HCT116 (cell line): ENCODE data around the gene CNPY1. TPM values are rescaled to one million over a fixed set of nuclear protein-coding genes. Genes with fewer than 3 reads are reported as not detected.

Experiments used
- ATAC-seq: fragments of 200-7000 bp; cut with Tn5 transposase; 2 replicates; pipeline ENCODE4 v1.9.1; 2020; ENCODE audit warnings: mild to moderate bottlenecking, moderate library complexity
- BruUV-seq: library from RNA; stranded (reverse); fragments of 400-500 nt; replicated peaks from 2 replicates; lab custom pipeline; 2021; lab: Mats Ljungman, UMichigan
- CTCF ChIA-PET: fragments of 300-600 bp; sonication (Branson Sonifier 250); formaldehyde crosslinking; loops from one replicate; lab custom pipeline; 2021; ENCODE audit warnings: antibody characterized with exemption; lab: Charles Lee
- POLR2A ChIA-PET: fragments of 300-600, 350-600 bp; sonication (Branson Sonifier 250); formaldehyde crosslinking; loops from one replicate; lab custom pipeline; 2021; ENCODE audit warnings: antibody characterized with exemption; lab: Charles Lee
- RAD21 ChIA-PET, 2 experiments: fragments of 300-600 bp; sonication (Branson Sonifier 250); formaldehyde crosslinking; loops; one replicate each; lab custom pipeline; 2023; ENCODE audit warnings: low total read pairs in 2 of 2; ENCODE audit not compliant: uncharacterized antibody in 2 of 2, unreplicated experiment in 2 of 2, low non-redundant PET in 1 of 2; lab: Charles Lee
- DNase-seq: peaks from one replicate; pipeline ENCODE4 v3.0.0-alpha.2; 2010; ENCODE audit warnings: low read depth, low spot score
- H2AFZ ChIP-seq: fragments of 200-600 bp; shearing (Covaris generic), sonication (generic); 2 replicates; pipeline ENCODE4 v1.6.1; 2017; ENCODE audit warnings: low read depth, mixed run types, mixed read lengths, antibody characterized with exemption, low read length; ENCODE audit not compliant: poor library complexity, severe bottlenecking
- H3K27ac ChIP-seq: 2 replicates; pipeline ENCODE4 v1.5.1; 2012; ENCODE audit warnings: low read depth, low read length
- H3K27me3 ChIP-seq: fragments of 200-600 bp; sonication (generic); 2 replicates; pipeline ENCODE4 v1.6.1; 2016; ENCODE audit warnings: mixed run types, low read length, mixed read lengths; ENCODE audit not compliant: insufficient read depth
- H3K36me3 ChIP-seq, 2 experiments: fragments of 200-500 bp in 1 of 2; fragments of 200-600 bp in 1 of 2; sonication (Bioruptor generic) in 1 of 2; sonication (generic) in 1 of 2; 2 replicates each; pipeline versions ENCODE4 v1.5.1 to v1.6.1; 2014 to 2016; ENCODE audit warnings: low read length in 2 of 2, inconsistent platforms in 1 of 2, mixed read lengths in 1 of 2, mixed run types in 1 of 2; ENCODE audit not compliant: insufficient read depth in 2 of 2, control insufficient read depth in 1 of 2
- H3K4me1 ChIP-seq, 2 experiments: fragments of 200-600 bp in 1 of 2; sonication (generic) in 1 of 2; 2 replicates each; pipeline versions ENCODE4 v1.5.1 to v1.6.1; 2012 to 2017; ENCODE audit warnings: low read length in 2 of 2, inconsistent platforms in 1 of 2, mild to moderate bottlenecking in 1 of 2, mixed read lengths in 1 of 2, mixed run types in 1 of 2, moderate library complexity in 1 of 2; ENCODE audit not compliant: insufficient read depth in 2 of 2, control insufficient read depth in 1 of 2
- H3K4me2 ChIP-seq: fragments of 200-600 bp; sonication (generic); 2 replicates; pipeline ENCODE4 v1.6.1; 2017; ENCODE audit warnings: mixed run types, low read length, mixed read lengths
- H3K4me3 ChIP-seq, 2 experiments: fragments of 200-600 bp in 1 of 2; sonication (generic) in 1 of 2; replicated peaks in 1 of 2; 2 replicates each; pipeline ENCODE4 v1.5.1; 2011 to 2016; ENCODE audit warnings: low read length in 2 of 2, control low read depth in 1 of 2, low read depth in 1 of 2, mild to moderate bottlenecking in 1 of 2, mixed read lengths in 1 of 2, mixed run types in 1 of 2
- H3K79me2 ChIP-seq: fragments of 200-600 bp; sonication (generic); 2 replicates; pipeline ENCODE4 v1.6.1; 2017; ENCODE audit warnings: mild to moderate bottlenecking, mixed run types, low read length, moderate library complexity, mixed read lengths; ENCODE audit not compliant: insufficient read depth
- H3K9ac ChIP-seq: fragments of 200-600 bp; sonication (generic); 2 replicates; pipeline ENCODE4 v1.6.1; 2016; ENCODE audit warnings: low read length, mixed read lengths
- H3K9me2 ChIP-seq: fragments of 200-600 bp; sonication (generic), shearing (Covaris generic); 2 replicates; pipeline ENCODE4 v1.6.1; 2017; ENCODE audit warnings: mixed run types, mild to moderate bottlenecking, moderate library complexity; ENCODE audit not compliant: insufficient read depth
- H3K9me3 ChIP-seq, 2 experiments: fragments of 200-500 bp in 1 of 2; fragments of 200-600 bp in 1 of 2; sonication (Bioruptor generic) in 1 of 2; sonication (generic) in 1 of 2; 2 replicates each; pipeline ENCODE4 v1.6.1; 2014 to 2017; ENCODE audit warnings: low read length in 2 of 2, mixed read lengths in 2 of 2, inconsistent platforms in 1 of 2, low read depth in 1 of 2, mild to moderate bottlenecking in 1 of 2, mixed run types in 1 of 2, moderate library complexity in 1 of 2; ENCODE audit not compliant: control insufficient read depth in 1 of 2, insufficient read depth in 1 of 2
- H4K20me1 ChIP-seq: fragments of 200-600 bp; sonication (generic), shearing (Covaris generic); 2 replicates; pipeline ENCODE4 v1.6.1; 2017; ENCODE audit warnings: mixed run types, mild to moderate bottlenecking, moderate library complexity; ENCODE audit not compliant: insufficient read depth
- ATF3 ChIP-seq: IDR thresholded peaks from 2 replicates; pipeline ENCODE4 v1.6.1; 2012
- CEBPB ChIP-seq: IDR thresholded peaks from 2 replicates; pipeline ENCODE4 v1.6.1; 2012; ENCODE audit warnings: low read depth
- EGR1 ChIP-seq: IDR thresholded peaks from 2 replicates; pipeline ENCODE4 v1.6.1; 2012; ENCODE audit warnings: low read depth
- ELF1 ChIP-seq: IDR thresholded peaks from 2 replicates; pipeline ENCODE4 v1.6.1; 2012; ENCODE audit warnings: low read depth, borderline replicate concordance
- EZH2phosphoT487 ChIP-seq: fragments of 200-600 bp; IDR thresholded peaks from 2 replicates; pipeline ENCODE4 v1.6.1; 2018; ENCODE audit warnings: antibody characterized with exemption, borderline replicate concordance
- FOSL1 ChIP-seq: IDR thresholded peaks from 2 replicates; pipeline ENCODE4 v1.6.1; 2012; ENCODE audit warnings: low read depth
- JUND ChIP-seq: IDR thresholded peaks from 2 replicates; pipeline ENCODE4 v1.6.1; 2012
- POLR2A ChIP-seq: IDR thresholded peaks from 2 replicates; pipeline ENCODE4 v1.7.0; 2011; ENCODE audit warnings: borderline replicate concordance; ENCODE audit not compliant: insufficient read depth, insufficient read length; ENCODE audit errors: extremely low read depth
- RAD21 ChIP-seq: IDR thresholded peaks from 2 replicates; pipeline ENCODE4 v1.6.1; 2012; ENCODE audit warnings: low read depth, mild to moderate bottlenecking
- REST ChIP-seq: IDR thresholded peaks from 2 replicates; pipeline ENCODE4 v1.6.1; 2012; ENCODE audit warnings: low read depth
- SP1 ChIP-seq: IDR thresholded peaks from 2 replicates; pipeline ENCODE4 v1.6.1; 2012; ENCODE audit warnings: low read depth
- YY1 ChIP-seq: IDR thresholded peaks from 2 replicates; pipeline ENCODE4 v1.6.1; 2011; ENCODE audit warnings: low read length, low read depth, moderate library complexity, mild to moderate bottlenecking; ENCODE audit not compliant: insufficient replicate concordance; ENCODE audit errors: extremely low read depth
- ZBTB33 ChIP-seq: IDR thresholded peaks from 2 replicates; pipeline ENCODE4 v1.6.1; 2011; ENCODE audit warnings: mild to moderate bottlenecking, low read length, moderate library complexity; ENCODE audit not compliant: insufficient replicate concordance; ENCODE audit errors: extremely low read depth
- intact Hi-C: fragments of 100-400 bp; cut with micrococcal nuclease; formaldehyde crosslinking; loops from 2 replicates; pipeline ENCODE4 v1.10.0; 2022
- total RNA-seq: library from RNA; stranded (reverse); gene quantifications from one replicate; pipeline ENCODE4 v1.2.1, GENCODE V29; 2021; ENCODE audit not compliant: unreplicated experiment

The CNPY1 gene
- total RNA-seq, 1 experiment from 2014 or later, result not detected

GRCh38 chr7:155543011-155543876 is 3.1 kb downstream of the CNPY1 start:
- ATAC-seq, result no peak
- ChIA-PET CTCF (no interaction called here), POLR2A (no interaction called here), RAD21 (no interaction called here)
- Histone ChIP-seq H3K27ac (no peak overlapping the region), H4K20me1 (no peaks in the 10 kb centered on the region), H2AFZ (no peak overlapping the region), H3K36me3 (no peaks in the 10 kb centered on the region), H3K4me2 (no peak overlapping the region), H3K79me2 (no peaks in the 10 kb centered on the region), H3K4me1 (no peaks in the 10 kb centered on the region), H3K9me3 (no peaks in the 10 kb centered on the region), H3K9ac (no peak overlapping the region), H3K4me3 (no peak overlapping the region), H3K9me2 (no peaks in the 10 kb centered on the region), H3K27me3 (no peaks in the 10 kb centered on the region)
- BruUV-seq, result no TSS peak
- DNase-seq, result no peak
- intact Hi-C loops, result no loop called here
- TF ChIP-seq ELF1 (no peak), ZBTB33 (no peak), SP1 (no peak)

- Histone ChIP-seq H3K4me3 (no peak overlapping the region), H4K20me1 (no peaks in the 10 kb centered on the region), H2AFZ (no peak overlapping the region), H3K9me3 (no peaks in the 10 kb centered on the region), H3K4me2 (no peak overlapping the region), H3K79me2 (no peaks in the 10 kb centered on the region), H3K4me1 (no peaks in the 10 kb centered on the region), H3K27ac (no peak overlapping the region), H3K36me3 (no peaks in the 10 kb centered on the region), H3K27me3 (no peaks in the 10 kb centered on the region), H3K9me2 (no peaks in the 10 kb centered on the region), H3K9ac (no peak overlapping the region)
- BruUV-seq, result no TSS peak
- intact Hi-C loops, result no loop called here
- ChIA-PET CTCF (no interaction called here), POLR2A (no interaction called here), RAD21 (no interaction called here)
- no peak for DNase-seq
- no peak for ATAC-seq
- TF ChIP-seq REST (no peak), EGR1 (no peak), RAD21 (no peak), EZH2phosphoT487 (no peak), ELF1 (no peak), YY1 (no peak), CEBPB (no peak), ATF3 (no peak), FOSL1 (no peak), SP1 (no peak), POLR2A (no peak), JUND (no peak)
Observed at GRCh38 chr7:155541986-155542675, 4.2 kb downstream of the CNPY1 start.
